Endothelial cell of umbilical vein (primary cell): ENCODE measurements around the gene MPP4. TPM values are rescaled to one million over a fixed set of nuclear protein-coding genes. Genes with fewer than 3 reads are reported as not detected.

Experiments
- BruUV-seq: library from RNA; stranded (reverse); fragments of 400-500 nt; replicated peaks from 2 replicates; lab custom pipeline; 2021; lab: Mats Ljungman, UMichigan
- CTCF ChIA-PET: fragments of 300-600, 350-600 bp; sonication (Branson Sonifier 250); formaldehyde crosslinking; loops from one replicate; lab custom pipeline; 2021; ENCODE audit warnings: antibody characterized with exemption, inconsistent platforms; lab: Charles Lee
- POLR2A ChIA-PET: fragments of 300-600, 350-600 bp; sonication (Branson Sonifier 250); formaldehyde crosslinking; loops from one replicate; lab custom pipeline; 2021; ENCODE audit warnings: antibody characterized with exemption, inconsistent platforms; lab: Charles Lee
- DNase-seq: peaks from one replicate; pipeline ENCODE4 v3.0.0-alpha.2; 2011; ENCODE audit warnings: low read depth, low spot score
- FAIRE-seq: peaks from 2 replicates; lab custom pipeline; 2011; peaks lifted over from hg19 to GRCh38; lab: Jason Lieb, UNC
- H2AFZ ChIP-seq: 2 replicates; pipeline ENCODE4 v1.6.0; 2012; ENCODE audit warnings: low read depth, low read length, control low read depth, inconsistent platforms
- H3K27ac ChIP-seq: 2 replicates; pipeline ENCODE4 v1.5.1; 2011; ENCODE audit warnings: low read depth, mild to moderate bottlenecking, control low read depth, low read length, moderate library complexity; ENCODE audit not compliant: insufficient read depth
- H3K27me3 ChIP-seq, 2 experiments: 2 replicates each; pipeline versions ENCODE4 v1.6.0 to v1.6.1; 2011; ENCODE audit warnings: low read length in 2 of 2, mixed read lengths in 1 of 2; ENCODE audit not compliant: control insufficient read depth in 2 of 2, insufficient read depth in 2 of 2
- H3K36me3 ChIP-seq, 2 experiments: 2 replicates in 1 of 2; 3 replicates in 1 of 2; pipeline ENCODE4 v1.5.1; 2011; ENCODE audit warnings: low read length in 2 of 2, mild to moderate bottlenecking in 1 of 2, moderate library complexity in 1 of 2; ENCODE audit not compliant: control insufficient read depth in 2 of 2, insufficient read depth in 2 of 2; ENCODE audit errors: extremely low read depth in 1 of 2
- H3K4me1 ChIP-seq: 3 replicates; pipeline ENCODE4 v1.5.1; 2011; ENCODE audit warnings: mild to moderate bottlenecking, low read length; ENCODE audit not compliant: control insufficient read depth, insufficient read depth; ENCODE audit errors: extremely low read depth
- H3K4me2 ChIP-seq: 2 replicates; pipeline ENCODE4 v1.6.1; 2011; ENCODE audit warnings: low read length, control low read depth, mixed read lengths; ENCODE audit not compliant: insufficient read depth
- H3K4me3 ChIP-seq, 3 experiments: fragments of 200-600 bp in 1 of 3; sonication (generic), shearing (Covaris generic) in 1 of 3; replicated peaks in 1 of 3; 2 replicates each; pipeline ENCODE4 v1.5.1; 2011 to 2016; ENCODE audit warnings: control low read depth in 3 of 3, low read length in 3 of 3, mild to moderate bottlenecking in 2 of 3, inconsistent platforms in 1 of 3, low read depth in 1 of 3, moderate library complexity in 1 of 3; ENCODE audit not compliant: insufficient read depth in 1 of 3
- H3K79me2 ChIP-seq: 2 replicates; pipeline ENCODE4 v1.6.0; 2012; ENCODE audit warnings: low read length, inconsistent platforms; ENCODE audit not compliant: control insufficient read depth, insufficient read depth
- H3K9ac ChIP-seq: replicated peaks from 2 replicates; pipeline ENCODE3; 2011; ENCODE audit warnings: low read length, control low read depth; ENCODE audit not compliant: insufficient read depth; ENCODE audit errors: extremely low read depth
- H3K9me1 ChIP-seq: replicated peaks from 3 replicates; pipeline ENCODE4 v1.6.0; 2011; ENCODE audit warnings: mild to moderate bottlenecking, low read length; ENCODE audit not compliant: control insufficient read depth, insufficient read depth; ENCODE audit errors: extremely low read depth
- H3K9me3 ChIP-seq: replicated peaks from 2 replicates; pipeline ENCODE4 v1.5.1; 2012; ENCODE audit warnings: low read length, inconsistent platforms; ENCODE audit not compliant: control insufficient read depth, insufficient read depth
- H4K20me1 ChIP-seq: replicated peaks from 2 replicates; pipeline ENCODE3; 2011; ENCODE audit warnings: mild to moderate bottlenecking, low read length; ENCODE audit not compliant: control insufficient read depth, insufficient read depth; ENCODE audit errors: extremely low read depth
- CTCF ChIP-seq, 2 donors: IDR thresholded peaks; 1 replicate in 1 of 2; 2 replicates in 1 of 2; pipeline ENCODE4 v1.5.1; 2011; ENCODE audit warnings: low read length in 2 of 2, mild to moderate bottlenecking in 2 of 2, moderate library complexity in 2 of 2, control low read depth in 1 of 2, inconsistent platforms in 1 of 2, low read depth in 1 of 2; ENCODE audit not compliant: insufficient read depth in 1 of 2; ENCODE audit errors: extremely low read depth in 1 of 2
- EZH2 ChIP-seq: IDR thresholded peaks from 2 replicates; pipeline ENCODE4 v1.6.1; 2012; ENCODE audit warnings: borderline replicate concordance, low read depth, mild to moderate bottlenecking, moderate library complexity, low read length, inconsistent platforms; ENCODE audit not compliant: severe bottlenecking
- FOS ChIP-seq: IDR thresholded peaks from 2 replicates; pipeline ENCODE4 v1.6.1; 2011; ENCODE audit warnings: mild to moderate bottlenecking, low read length, moderate library complexity, borderline replicate concordance; ENCODE audit not compliant: insufficient read depth
- GATA2 ChIP-seq: IDR thresholded peaks from 2 replicates; pipeline ENCODE4 v1.7.0; 2011; ENCODE audit warnings: low read depth, mild to moderate bottlenecking, moderate library complexity, mixed read lengths, low read length; ENCODE audit not compliant: insufficient read length, insufficient read depth
- JUN ChIP-seq: IDR thresholded peaks from 2 replicates; pipeline ENCODE4 v1.6.1; 2011; ENCODE audit warnings: borderline replicate concordance, low read depth; ENCODE audit not compliant: insufficient read length, insufficient read depth
- MAX ChIP-seq: IDR thresholded peaks from 2 replicates; pipeline ENCODE4 v1.6.1; 2011; ENCODE audit not compliant: insufficient read depth, insufficient read length
- MYC ChIP-seq: IDR thresholded peaks from one replicate; pipeline ENCODE4 v1.6.1; 2011; ENCODE audit warnings: mild to moderate bottlenecking, low read depth, low read length
- POLR2A ChIP-seq: IDR thresholded peaks from 2 replicates; pipeline ENCODE4 v1.6.1; 2012; ENCODE audit warnings: low read depth, mild to moderate bottlenecking, control low read depth, low read length
- POLR2AphosphoS5 ChIP-seq: IDR thresholded peaks from 2 replicates; pipeline ENCODE4 v1.6.1; 2012; ENCODE audit warnings: low read depth, mild to moderate bottlenecking, control low read depth, low read length, moderate library complexity; ENCODE audit not compliant: insufficient read depth
- dilution Hi-C: fragments of 300-500 bp; cut with MboI; formaldehyde crosslinking; loops from one replicate; pipeline ENCODE4 v1.15.0; 2019; ENCODE audit warnings: low sequenced_read_pairs; ENCODE audit not compliant: extremely low pct_ligation_motif_present
- intact Hi-C: fragments of 100-400 bp; cut with micrococcal nuclease; formaldehyde crosslinking; loops from one replicate; pipeline ENCODE4 v1.10.0; 2022
- polyA plus RNA-seq, 4 experiments: library from polyadenylated mRNA; depleted of rRNA in 3 of 4; stranded (reverse) in 3 of 4; unstranded in 1 of 4; fragments of >200 nt; gene quantifications; 2 replicates each; pipeline versions ENCODE4 v1.2.1 to v1.2.3, GENCODE V29; 2011 to 2012; ENCODE audit warnings: missing spikeins in 1 of 4
- total RNA-seq: library from RNA; stranded (reverse); gene quantifications from 2 replicates; pipeline ENCODE4 v1.2.3, GENCODE V29; 2021

MPP4 gene
- total and polyA plus RNA-seq, 2 donors (not counting 3 experiments of a cell fraction or from before 2014, with no cell fraction given), result 5.6 to 7.6 TPM

GRCh38 chr2:201685156-201685555 lies 13.3 kb downstream of the MPP4 start:
- Histone ChIP-seq H3K4me3 (no peak overlapping the region), H2AFZ (no peak overlapping the region), H3K79me2 (no peaks in the 10 kb centered on the region), H3K27me3 (no peaks in the 10 kb centered on the region), H3K9me1 (no peaks in the 10 kb centered on the region), H3K27ac (no peak overlapping the region), H3K4me1 (no peaks in the 10 kb centered on the region), H3K9ac (no peak overlapping the region), H4K20me1 (no peaks in the 10 kb centered on the region), H3K36me3 (no peaks in the 10 kb centered on the region), H3K4me2 (no peak overlapping the region), H3K9me3 (no peaks in the 10 kb centered on the region)
- CTCF ChIA-PET, result interaction anchor here (1.2 to 1.5 kb wide), 2 partner anchors 45 to 50 kb away, joined by 3 read pairs; no protein-coding TSS in a partner anchor
- FAIRE-seq (no peak), DNase-seq (no peak)
- intact Hi-C loops (no loop called here), dilution Hi-C loops (no loop called here)
- TF ChIP-seq FOS (no peak), CTCF (IDR thresholded peaks at IDR 0.05; ENCODE audit: extremely low read depth in 1 of 2, insufficient read depth in 1 of 2, low read depth in 1 of 2, low read length in 2 of 2) (no peak), MYC (no peak), JUN (no peak), GATA2 (no peak), MAX (no peak), EZH2 (no peak), POLR2AphosphoS5 (no peak), POLR2A (no peak)
- BruUV-seq, result no TSS peak
- POLR2A ChIA-PET, result no interaction called here
